ENCODE measurements around the gene TTLL3.

- TF ChIP-seq CTCF (IDR thresholded peaks at IDR 0.05; ENCODE audit: extremely low read depth in 1 of 2, insufficient read depth in 1 of 2, low read depth in 1 of 2, low read length in 2 of 2): no peak
- TF ChIP-seq EZH2 (IDR thresholded peaks at IDR 0.05; ENCODE audit: borderline replicate concordance, low read depth, low read length, severe bottlenecking): no peak
- no peak for TF ChIP-seq POLR2A (IDR thresholded peaks at IDR 0.05; ENCODE audit: low read depth, low read length)
- TF ChIP-seq JUN (IDR thresholded peaks at IDR 0.05; ENCODE audit: borderline replicate concordance, insufficient read depth, insufficient read length, low read depth): no peak
Observed at GRCh38 chr3:9765865-9766264, 44.2 kb upstream of the TTLL3 start.

All from endothelial cell of umbilical vein (primary cell).